Spinal cord (tissue), 4 donors: Measurements from ENCODE around the gene CCKAR. TPM values are rescaled to one million over a fixed set of nuclear protein-coding genes. Genes with fewer than 3 reads are reported as not detected.

Experiments
- polyA plus RNA-seq, 2 donors: library from polyadenylated mRNA; unstranded; fragments of 120-200 nt; gene quantifications; one replicate each; pipeline ENCODE4 v1.2.1, GENCODE V29; 2013; ENCODE audit not compliant: insufficient read length in 2 of 2
- total RNA-seq, 2 donors: library from RNA; depleted of rRNA in 1 of 2; stranded (reverse); fragments of 120-200 nt in 1 of 2; fragments of >200 nt in 1 of 2; gene quantifications; one replicate each; pipeline versions ENCODE4 v1.2.3 to v1.2.4, GENCODE V29; 2013 to 2014

The CCKAR gene
- total and polyA plus RNA-seq, 4 donors: 0.89 to 3.5 (median 1.2) TPM

Other genes with a start within 250 kb of the CCKAR start
- 100 to 1,000 TPM in 1 of 2 donors, 10 to 100 TPM in 1; 79.7 to 122 TPM for gene RBPJ, start 169.5 kb downstream of the CCKAR start, total RNA-seq
- gene RBPJ, start 169.5 kb downstream of the CCKAR start, polyA plus RNA-seq: 10 to 100 TPM; 96.3 to 96.7 TPM
- gene TBC1D19, start 93.6 kb upstream of the CCKAR start, total RNA-seq: 10 to 100 TPM; 31.5 to 81.6 TPM
- 10 to 100 TPM; 14.2 to 17.0 TPM for gene TBC1D19, start 93.6 kb upstream of the CCKAR start, polyA plus RNA-seq